GM12874 (cell line): Measurements from ENCODE around the gene ZCCHC12.

ENCODE experiments used
- CTCF ChIP-seq: IDR thresholded peaks from 2 replicates; pipeline ENCODE4 v1.5.1; 2011; ENCODE audit warnings: low read depth, mild to moderate bottlenecking, control low read depth, low read length, moderate library complexity; ENCODE audit not compliant: insufficient read depth

ZCCHC12 gene

GRCh38 chrX:118857006-118857405 lies 33.4 kb downstream of the ZCCHC12 start:
- TF ChIP-seq CTCF: no peak

GRCh38 chrX:118861338-118861737 lies 37.7 kb downstream of the ZCCHC12 start:
- no peak for TF ChIP-seq CTCF

- no peak for TF ChIP-seq CTCF
Observed at GRCh38 chrX:118862091-118862490, 38.5 kb downstream of the ZCCHC12 start.

- no peak for TF ChIP-seq CTCF
Observed at GRCh38 chrX:118862979-118863378, 39.4 kb downstream of the ZCCHC12 start.

GRCh38 chrX:118864063-118864635 lies 40.5 kb downstream of the ZCCHC12 start:
- TF ChIP-seq CTCF: no peak

- no peak for TF ChIP-seq CTCF
Observed at GRCh38 chrX:118865231-118865630, 41.6 kb downstream of the ZCCHC12 start.

- TF ChIP-seq CTCF: no peak
Observed at GRCh38 chrX:118867251-118867650, 43.6 kb downstream of the ZCCHC12 start.
